ENCODE measurements around the gene FOXN3.

GRCh38 chr14:89267163-89267562 lies 149.9 kb downstream of the FOXN3 start:
- no peak for TF ChIP-seq CTCF (IDR thresholded peaks at IDR 0.05)
- no peak for TF ChIP-seq ZFX (IDR thresholded peaks at IDR 0.05; ENCODE audit: borderline replicate concordance)

Data from 22Rv1 (cell line).